HG03520 (cell line): ENCODE data around the gene CLDN16.
A peak's percentile ranks its signal among the peaks of the same experiment; 100 is the strongest.

ENCODE experiments used
- ATAC-seq: cut with Tn5 transposase; IDR thresholded peaks from one replicate; pipeline ENCODE4 v1.9.1; 2021; ENCODE audit warnings: mild to moderate bottlenecking, moderate library complexity; ENCODE audit not compliant: unreplicated experiment

CLDN16 gene

DNA sequence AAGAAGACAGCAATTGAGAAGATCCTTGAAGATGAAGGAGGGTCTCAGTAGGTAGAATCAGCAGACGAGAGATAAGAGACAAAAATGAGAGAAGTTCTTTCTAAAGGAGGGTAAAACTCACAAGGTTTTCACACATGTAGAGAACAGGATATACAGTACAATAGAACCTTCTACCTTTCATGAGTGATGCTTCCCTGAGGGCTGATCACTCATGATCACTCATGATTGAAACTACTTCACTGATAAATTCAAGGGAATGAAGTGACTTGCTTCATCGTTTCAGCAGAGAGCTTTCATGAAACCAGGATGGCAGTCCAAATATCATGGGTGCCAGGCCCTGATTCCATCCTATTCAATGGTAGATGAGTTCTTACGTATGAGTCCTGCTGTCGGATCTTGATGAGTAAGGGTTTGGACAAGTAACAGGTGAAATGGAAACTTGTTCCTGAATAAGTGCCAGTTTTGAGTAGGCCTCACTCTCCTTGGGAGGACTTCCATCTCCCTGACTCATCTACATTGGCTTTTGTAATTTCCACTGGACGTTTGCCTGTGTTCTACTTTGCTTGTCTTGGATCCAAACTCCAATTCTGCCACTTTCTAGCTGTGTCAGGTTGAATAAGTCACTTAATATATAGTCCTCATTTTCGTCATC is 9.6 kb upstream of the CLDN16 start:
- no peak for ATAC-seq

DNA sequence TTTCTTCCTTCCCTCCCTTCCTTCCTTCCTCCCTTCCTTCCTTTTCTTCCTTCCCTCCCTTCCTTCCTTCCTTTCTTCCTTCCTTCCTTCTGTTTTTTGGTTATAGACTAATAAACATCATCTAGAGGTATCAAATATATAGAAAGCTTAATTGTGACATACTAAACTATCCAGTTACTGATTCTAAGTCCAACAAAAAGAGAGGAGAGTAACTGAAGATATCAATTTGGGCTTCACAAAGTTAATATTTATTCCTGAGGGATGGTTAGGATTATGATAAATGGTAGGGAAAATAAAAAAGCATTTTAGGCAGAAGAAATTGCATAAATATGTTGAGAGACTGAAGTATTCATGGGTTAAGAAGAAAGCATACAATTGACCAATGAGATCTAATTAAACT is 7.8 kb upstream of the CLDN16 start:
- ATAC-seq: no peak

DNA sequence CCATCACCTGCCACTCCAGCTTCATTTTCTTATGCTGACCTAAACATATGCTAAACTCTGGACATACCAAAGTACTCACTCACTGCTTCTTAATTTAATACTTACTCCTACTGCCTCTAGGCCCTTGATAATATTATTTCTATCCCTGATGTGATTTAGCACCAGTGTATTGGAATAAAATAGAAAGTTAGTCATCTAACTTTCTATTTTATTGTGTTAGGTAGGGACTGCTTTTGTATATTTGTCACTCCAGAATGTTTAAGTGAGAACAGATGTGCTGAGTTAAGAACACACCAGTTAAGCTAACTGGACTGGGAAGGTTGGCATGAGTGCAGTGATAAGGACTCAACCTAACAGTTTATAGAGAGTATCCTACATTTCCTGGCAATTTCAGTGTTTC is 6.5 kb upstream of the CLDN16 start:
- ATAC-seq: no peak

DNA sequence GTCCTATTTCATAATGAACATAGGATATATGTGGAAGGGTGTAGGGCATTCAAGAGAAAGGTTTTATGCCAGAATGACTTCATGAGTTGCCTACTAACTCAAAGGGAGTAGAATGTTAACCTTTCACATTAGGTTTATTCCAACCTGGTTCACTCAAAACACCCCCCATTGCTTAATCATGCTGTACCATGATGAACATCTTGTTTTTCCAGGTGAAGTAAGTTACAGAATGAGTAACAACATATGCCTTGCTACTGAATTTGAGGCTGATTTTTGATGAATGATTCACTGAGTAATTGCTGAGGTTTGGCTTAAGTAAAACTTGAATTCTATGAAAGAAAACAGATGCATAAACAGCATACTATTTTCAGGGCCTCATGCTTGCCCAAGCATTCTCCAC is 5.9 kb upstream of the CLDN16 start:
- ATAC-seq: no peak

DNA sequence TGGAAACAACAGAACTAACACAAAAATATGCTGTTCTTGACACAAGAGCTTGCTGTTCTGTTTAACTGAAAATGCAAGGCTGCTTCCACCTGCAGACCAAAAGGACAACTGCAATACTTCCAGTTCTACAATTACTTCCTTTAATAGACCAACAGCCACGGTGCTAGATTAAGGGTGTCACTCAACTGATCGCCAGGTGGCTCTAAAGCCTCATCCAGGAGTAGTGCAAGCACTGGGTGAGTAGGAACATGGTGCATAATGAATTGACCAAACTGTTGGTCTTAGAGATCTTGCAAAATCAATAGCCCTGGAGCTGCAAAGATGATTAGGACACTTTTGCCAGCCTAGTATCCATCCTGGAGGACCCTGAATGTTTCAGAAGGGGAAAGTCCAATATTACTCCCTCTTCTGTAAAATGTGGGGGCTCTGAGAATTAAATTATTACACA is 3.6 kb upstream of the CLDN16 start:
- peak; percentile 86 for ATAC-seq

DNA sequence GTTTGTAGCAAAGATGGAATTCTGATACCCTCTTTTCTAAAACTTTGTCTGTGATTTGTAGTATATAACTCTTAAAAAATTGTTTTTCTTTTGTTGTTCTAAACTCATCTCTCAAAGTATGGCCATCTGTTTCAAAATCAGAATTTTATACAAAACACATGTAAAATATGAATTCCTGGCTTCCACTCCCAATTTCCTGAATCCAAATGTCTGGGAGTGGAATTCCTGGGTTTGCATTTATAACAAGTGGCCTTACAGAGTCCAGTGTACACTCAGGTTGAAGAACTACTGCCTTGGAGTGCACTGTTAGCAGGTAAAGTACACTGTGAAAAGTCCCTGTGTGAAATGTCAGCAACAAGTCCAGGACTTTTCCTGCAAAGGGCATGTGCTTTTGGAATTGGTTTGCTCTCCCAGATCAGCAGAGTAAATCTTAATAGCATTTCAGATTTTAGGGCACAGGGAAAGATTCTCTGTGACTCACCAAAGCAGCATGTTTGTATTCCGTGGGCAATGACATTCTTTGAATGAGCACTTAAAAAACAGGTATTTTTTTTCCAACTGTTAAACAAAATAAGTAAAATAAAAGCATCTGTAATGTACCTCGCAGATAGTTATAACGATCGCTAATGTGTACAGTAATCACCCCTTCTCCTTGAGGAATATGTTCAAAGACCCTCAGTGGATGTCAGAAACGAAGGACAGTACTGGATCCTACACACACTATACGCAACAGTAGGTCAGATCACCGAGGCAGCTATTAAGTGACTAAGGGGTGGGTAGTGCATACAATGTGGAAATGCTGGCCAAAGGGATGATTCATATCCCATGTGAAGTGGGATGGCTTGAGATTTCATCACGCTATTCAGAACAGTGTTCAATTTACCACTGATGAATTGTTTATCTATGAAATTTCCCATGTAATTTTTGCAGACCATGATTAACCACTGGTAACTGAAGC is 2.0 kb upstream of the CLDN16 start:
- ATAC-seq: no peak

DNA sequence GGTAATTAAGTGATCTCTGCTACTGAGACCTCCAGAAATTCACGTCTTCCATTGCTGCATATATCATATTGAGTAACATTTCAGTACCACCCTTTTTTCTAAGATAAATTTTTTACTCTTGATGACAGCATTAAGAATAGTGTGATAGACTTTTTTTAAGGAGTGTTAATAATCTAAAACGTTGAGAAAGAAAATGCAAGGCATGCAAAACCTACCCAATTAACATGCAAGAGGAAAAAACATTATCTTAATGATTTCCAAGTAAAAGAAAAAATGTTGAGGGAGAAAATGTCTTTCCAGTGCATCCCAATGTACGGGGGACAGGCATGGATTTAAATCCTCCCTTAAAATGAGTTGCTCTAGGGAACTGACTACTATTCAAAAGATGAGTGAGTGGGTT is 740 bp downstream of the CLDN16 start:
- ATAC-seq: no peak

DNA sequence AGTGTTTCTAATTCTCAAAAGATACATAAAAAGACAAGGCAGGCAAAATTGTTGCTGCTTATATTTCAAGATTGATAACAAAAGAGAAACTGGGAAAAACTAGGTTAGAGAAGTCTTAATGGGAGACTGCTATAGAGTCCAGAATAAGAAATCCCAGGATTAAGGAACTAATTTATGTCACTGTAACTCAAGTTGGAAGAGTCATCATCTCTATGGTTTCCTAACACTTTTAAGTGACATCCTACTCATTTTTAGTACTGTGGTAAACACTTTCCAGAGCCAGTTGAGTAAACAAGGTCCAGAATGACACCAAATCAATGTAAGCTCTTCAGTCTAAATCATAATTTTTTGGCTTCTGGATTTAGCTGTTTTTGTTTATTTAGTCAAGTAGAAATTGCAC is 8.0 kb downstream of the CLDN16 start:
- ATAC-seq: no peak

DNA sequence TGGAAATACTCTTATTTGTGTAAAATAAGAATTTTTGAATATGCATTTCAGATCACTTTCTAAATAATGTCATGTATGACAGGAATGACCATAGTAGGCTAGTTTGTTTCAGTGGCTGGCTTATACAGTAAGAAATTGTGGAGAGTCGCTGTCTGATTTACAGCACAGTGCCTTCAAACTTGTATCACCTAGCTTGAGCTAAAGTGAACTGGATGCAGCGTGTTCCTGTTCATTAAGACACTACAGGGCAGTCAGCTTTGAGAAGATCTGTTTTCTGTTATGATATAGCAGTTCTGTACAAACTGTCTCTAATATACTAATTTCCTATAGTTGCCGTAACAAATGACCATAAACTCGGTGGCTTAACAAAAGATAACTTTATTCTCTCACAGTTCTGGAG is 9.9 kb downstream of the CLDN16 start:
- no peak for ATAC-seq

DNA sequence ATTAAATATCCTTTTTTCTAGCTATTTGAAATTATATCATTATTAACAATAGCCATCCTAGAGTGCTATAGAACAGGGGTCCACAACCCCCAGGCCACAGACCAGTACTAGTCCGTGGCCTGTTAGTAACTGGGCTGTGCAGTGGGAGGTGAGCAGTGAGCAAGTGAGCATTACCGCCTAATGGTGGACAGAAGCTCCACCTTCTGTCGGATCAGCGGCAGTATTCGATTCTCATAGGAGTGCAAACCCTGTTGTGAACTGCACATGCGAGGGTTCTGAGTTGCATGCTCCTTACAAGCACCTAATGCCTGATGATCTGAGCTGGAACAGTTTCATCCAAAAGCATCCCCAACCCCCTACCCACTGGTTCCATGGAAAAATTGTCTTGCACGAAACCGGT is 11.7 kb downstream of the CLDN16 start:
- no peak for ATAC-seq

DNA sequence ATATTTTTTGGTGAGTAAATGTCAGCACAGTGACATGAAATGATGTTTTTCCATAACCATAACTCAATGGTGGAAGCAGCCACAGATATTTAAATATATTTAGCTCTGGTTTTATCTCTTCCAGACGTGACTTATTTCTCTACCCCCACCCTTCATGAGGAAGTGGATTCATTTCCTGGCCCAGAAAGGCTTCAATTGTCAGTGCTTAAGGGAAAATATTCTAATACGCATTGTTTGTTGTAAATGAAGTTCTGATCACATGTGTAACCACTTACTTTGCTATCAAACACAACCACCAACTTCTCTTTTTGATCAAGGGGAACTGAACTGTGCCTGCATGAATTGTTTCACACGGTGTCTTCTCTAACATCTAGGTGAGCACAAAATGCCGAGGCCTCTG is 14.0 kb downstream of the CLDN16 start:
- ATAC-seq: no peak

DNA sequence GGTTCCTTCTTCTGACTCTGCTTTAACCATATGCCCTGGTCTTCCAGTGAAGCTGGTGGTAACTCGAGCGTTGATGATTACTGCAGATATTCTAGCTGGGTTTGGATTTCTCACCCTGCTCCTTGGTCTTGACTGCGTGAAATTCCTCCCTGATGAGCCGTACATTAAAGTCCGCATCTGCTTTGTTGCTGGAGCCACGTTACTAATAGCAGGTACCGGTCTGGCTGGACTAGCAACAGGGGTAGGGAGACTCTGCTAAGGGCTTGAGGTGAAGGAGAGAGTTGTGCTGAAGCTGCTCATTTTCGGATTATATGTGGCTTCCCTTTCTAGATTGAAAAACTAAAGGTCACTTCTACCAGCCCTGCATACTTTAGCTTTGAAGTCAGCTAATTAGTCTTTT is 16.8 kb downstream of the CLDN16 start:
- no peak for ATAC-seq

- ATAC-seq: no peak
Measured at GRCh38 chr3:190414297-190414696, 26.3 kb downstream of the CLDN16 start.

GRCh38 chr3:190424108-190424477 is 36.1 kb downstream of the CLDN16 start:
- peak; percentile 14 for ATAC-seq

DNA sequence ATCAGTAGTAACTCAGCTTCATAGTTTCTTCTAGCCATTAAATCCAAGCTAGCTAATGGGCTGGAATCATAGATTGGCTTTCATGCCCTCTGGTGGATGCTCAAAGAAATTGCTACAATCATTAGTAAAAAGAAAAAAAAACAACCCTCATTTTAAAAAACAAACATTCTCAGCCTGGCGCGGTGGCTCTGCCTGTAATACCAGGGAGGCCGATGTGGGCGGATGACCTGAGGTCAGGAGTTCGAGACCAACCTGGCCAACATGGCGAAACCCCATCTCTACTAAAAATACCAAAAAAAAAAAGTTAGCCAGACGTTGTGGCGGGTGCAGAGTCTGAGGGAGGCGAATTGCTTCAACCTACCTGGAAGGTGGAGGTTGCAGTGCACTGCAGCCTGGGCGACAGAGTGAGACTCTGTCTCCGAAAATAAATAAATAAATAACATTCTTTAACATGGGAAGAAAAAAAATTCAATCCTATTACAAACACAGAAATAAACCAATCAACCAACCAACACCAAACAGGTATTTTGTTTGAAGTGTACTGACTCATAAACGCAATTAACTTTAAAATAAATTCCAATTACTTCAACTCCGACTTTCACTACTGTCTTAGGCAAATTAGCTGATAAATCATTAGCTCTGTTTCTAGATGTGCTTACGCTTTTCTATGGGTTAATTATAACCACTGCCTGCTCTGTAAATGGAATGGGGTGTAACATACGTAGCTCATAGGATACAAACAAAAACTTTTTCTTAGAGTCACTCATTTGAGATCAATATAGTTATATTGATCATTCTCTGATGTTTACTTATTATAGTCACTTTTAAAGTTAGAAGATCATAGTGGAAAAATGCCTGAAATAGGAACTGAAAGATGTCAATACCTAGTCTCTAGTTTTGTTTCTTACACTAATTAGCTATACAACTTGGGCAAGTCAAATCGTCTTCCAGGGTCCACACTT is 36.8 kb downstream of the CLDN16 start:
- peak; percentile 52 for ATAC-seq

DNA sequence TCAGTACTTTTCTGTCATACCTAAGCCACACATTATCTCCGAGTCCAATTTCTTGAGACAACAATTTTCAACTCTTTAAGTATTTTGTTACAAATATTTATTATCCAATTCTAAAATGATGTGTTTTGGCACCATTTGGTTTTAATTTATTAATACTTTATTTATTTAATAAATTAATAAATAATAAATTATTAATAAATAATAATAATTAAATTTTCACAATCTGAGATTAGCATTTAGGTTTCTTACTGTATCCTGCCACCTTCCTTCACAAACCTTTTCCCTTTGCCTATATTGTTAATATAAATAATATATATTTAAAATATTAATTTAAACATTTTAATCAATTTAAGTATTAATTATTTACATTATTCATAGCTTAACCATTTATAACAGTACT is 37.9 kb downstream of the CLDN16 start:
- ATAC-seq: no peak

DNA sequence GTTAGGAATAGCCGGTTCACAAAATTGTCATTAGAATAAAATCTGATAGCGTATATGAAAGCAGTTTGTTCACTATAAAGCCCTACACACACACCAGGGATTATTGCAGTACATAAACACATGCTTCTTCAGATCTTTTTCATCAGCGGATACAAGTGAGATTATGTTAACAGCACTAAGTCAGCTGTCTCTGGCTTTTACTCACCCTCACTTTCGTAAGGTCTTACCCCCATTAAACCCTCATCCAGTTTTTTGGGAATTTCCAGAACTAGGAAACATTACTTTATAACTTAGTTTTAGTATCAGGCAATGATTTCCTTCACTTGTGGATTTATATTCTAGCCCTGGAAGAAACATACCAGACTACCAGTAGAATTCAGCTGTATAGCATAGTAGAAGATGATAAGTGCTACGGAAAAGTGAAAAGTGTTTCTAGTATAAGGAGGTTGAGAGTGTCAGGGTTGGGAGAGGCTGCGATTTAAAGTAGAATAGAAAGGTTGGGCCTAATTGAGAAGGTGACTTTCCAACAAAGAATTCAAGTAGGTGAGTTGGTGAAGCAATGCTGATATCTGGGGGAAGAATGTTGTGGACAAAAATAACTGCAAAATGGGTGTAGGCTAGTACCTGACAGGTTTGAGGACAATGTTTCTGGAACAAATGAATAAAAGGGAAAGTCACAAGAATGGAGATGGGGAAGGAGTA is 39.0 kb downstream of the CLDN16 start:
- no peak for ATAC-seq

- no peak for ATAC-seq
Measured at GRCh38 chr3:190429681-190430080, 41.7 kb downstream of the CLDN16 start.

DNA sequence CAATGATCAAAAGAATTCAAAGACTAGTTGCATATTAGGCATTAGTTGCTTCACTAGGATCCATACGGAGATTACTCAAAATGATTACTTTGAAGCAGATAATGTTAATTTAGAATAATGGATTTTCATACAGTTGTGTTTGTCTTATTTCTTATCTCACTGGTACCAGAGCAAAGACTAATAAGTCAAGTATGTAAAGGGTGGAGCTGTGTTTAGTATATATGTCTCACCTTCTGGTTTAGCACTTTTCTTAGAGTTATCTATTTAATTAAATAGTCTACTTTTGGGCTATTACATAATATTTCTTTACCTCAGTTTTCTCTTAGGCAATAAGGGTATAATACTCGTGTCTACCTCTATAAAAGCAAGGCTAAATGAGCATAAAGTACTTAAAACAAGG is 42.9 kb downstream of the CLDN16 start:
- ATAC-seq: no peak

- no peak for ATAC-seq
Measured at GRCh38 chr3:190432216-190432615, 44.3 kb downstream of the CLDN16 start.

GRCh38 chr3:190433626-190434025 is 45.7 kb downstream of the CLDN16 start:
- no peak for ATAC-seq
